Chondrocyte (in vitro differentiated cells): ENCODE results near the gene PI4KA. TPM values are rescaled to one million over a fixed set of nuclear protein-coding genes. Genes with fewer than 3 reads are reported as not detected.

Source experiments
- DNase-seq: peaks from one replicate; pipeline ENCODE4 v3.0.0; 2021; ENCODE audit warnings: mixed read lengths, low spot score
- H3K27ac Mint-ChIP-seq: one replicate; pipeline ENCODE4 v1.8.0; 2021; ENCODE audit warnings: mild to moderate bottlenecking, moderate library complexity, mixed read lengths; ENCODE audit not compliant: unreplicated experiment
- H3K27me3 Mint-ChIP-seq: 2 replicates; pipeline ENCODE4 v1.8.0; 2021; ENCODE audit warnings: low read depth, mixed read lengths
- H3K36me3 Mint-ChIP-seq: 2 replicates; pipeline ENCODE4 v1.8.0; 2021; ENCODE audit warnings: low read depth, mixed read lengths
- H3K4me1 Mint-ChIP-seq: 2 replicates; pipeline ENCODE4 v1.8.0; 2021; ENCODE audit warnings: low read depth, mild to moderate bottlenecking, mixed read lengths
- H3K4me3 Mint-ChIP-seq: one replicate; pipeline ENCODE4 v1.8.0; 2021; ENCODE audit warnings: mild to moderate bottlenecking, moderate library complexity, mixed read lengths; ENCODE audit not compliant: unreplicated experiment
- H3K9me3 Mint-ChIP-seq: 2 replicates; pipeline ENCODE4 v1.8.0; 2021; ENCODE audit warnings: low read depth, mixed read lengths
- CTCF ChIP-seq: fragments of 200-600 bp; sonication (generic); IDR thresholded peaks from 2 replicates; pipeline ENCODE4 v1.5.0; 2021; ENCODE audit warnings: antibody characterized with exemption, mild to moderate bottlenecking, moderate library complexity
- total RNA-seq: library from RNA; stranded (reverse); gene quantifications from 3 replicates; pipeline ENCODE4 v1.2.1, GENCODE V29; 2021

Gene PI4KA
- total RNA-seq, 1 donor from 2014 or later: 68.3 TPM

- Mint-ChIP-seq H3K9me3 (no peaks in the 10 kb centered on the region), H3K27ac (no peak overlapping the region), H3K4me1 (no peaks in the 10 kb centered on the region), H3K36me3 (peaks cover 19% of the 10 kb centered on the region), H3K27me3 (no peaks in the 10 kb centered on the region), H3K4me3 (no peak overlapping the region)
- TF ChIP-seq CTCF: no peak
- no peak for DNase-seq
Observed at GRCh38 chr22:20890975-20891374, 32.4 kb upstream of the PI4KA start.

GRCh38 chr22:20889904-20890540, 31.4 kb upstream of the PI4KA start:
- no peak overlapping the region for H3K4me3 Mint-ChIP-seq
- peaks cover 19% of the 10 kb centered on the region for H3K36me3 Mint-ChIP-seq
- H3K27me3 Mint-ChIP-seq: no peaks in the 10 kb centered on the region
- DNase-seq: no peak
- H3K9me3 Mint-ChIP-seq: no peaks in the 10 kb centered on the region
- no peak overlapping the region for H3K27ac Mint-ChIP-seq
- peaks cover 4% of the 10 kb centered on the region for H3K4me1 Mint-ChIP-seq
- TF ChIP-seq CTCF: no peak

- Mint-ChIP-seq H3K4me1 (peaks cover 4% of the 10 kb centered on the region), H3K36me3 (peaks cover 22% of the 10 kb centered on the region), H3K9me3 (no peaks in the 10 kb centered on the region), H3K27me3 (no peaks in the 10 kb centered on the region), H3K4me3 (no peak overlapping the region), H3K27ac (no peak overlapping the region)
- TF ChIP-seq CTCF: no peak
- no peak for DNase-seq
Observed at GRCh38 chr22:20889025-20889704, 30.6 kb upstream of the PI4KA start.

GRCh38 chr22:20887375-20887774, 28.8 kb upstream of the PI4KA start:
- TF ChIP-seq CTCF: no peak
- Mint-ChIP-seq H3K27ac (no peak overlapping the region), H3K36me3 (peaks cover 29% of the 10 kb centered on the region), H3K9me3 (no peaks in the 10 kb centered on the region), H3K4me3 (no peak overlapping the region), H3K27me3 (no peaks in the 10 kb centered on the region), H3K4me1 (peaks cover 4% of the 10 kb centered on the region)
- no peak for DNase-seq

GRCh38 chr22:20885557-20886323, 27.1 kb upstream of the PI4KA start:
- Mint-ChIP-seq H3K9me3 (no peaks in the 10 kb centered on the region), H3K27me3 (no peaks in the 10 kb centered on the region), H3K36me3 (peaks cover 30% of the 10 kb centered on the region), H3K27ac (peak overlapping the region; percentile 67), H3K4me1 (peaks cover 4% of the 10 kb centered on the region), H3K4me3 (no peak overlapping the region)
- peak; percentile 90 for TF ChIP-seq CTCF
- peak; percentile 91 for DNase-seq
